Fibroblast of villous mesenchyme (primary cell): ENCODE data around the gene MBD5. TPM values are rescaled to one million over a fixed set of nuclear protein-coding genes. Genes with fewer than 3 reads are reported as not detected.

ENCODE experiments used
- DNase-seq: peaks from one replicate; pipeline ENCODE4 v3.0.0-alpha.2; 2010; ENCODE audit warnings: low read depth
- H3K4me3 ChIP-seq: 2 replicates; pipeline ENCODE4 v1.5.1; 2011; ENCODE audit warnings: low read depth, mild to moderate bottlenecking, low read length
- CTCF ChIP-seq: IDR thresholded peaks from 2 replicates; pipeline ENCODE4 v1.5.1; 2012; ENCODE audit warnings: low read depth, mild to moderate bottlenecking, low read length; ENCODE audit not compliant: insufficient read depth
- total RNA-seq: library from RNA; depleted of rRNA; stranded (reverse); fragments of >200 nt; gene quantifications from 2 replicates; pipeline ENCODE4 v1.2.3, GENCODE V29; 2012

MBD5 gene
- total RNA-seq, 1 donor, result 35.0 TPM

- peak; percentile 35 for DNase-seq
- peak; percentile 50 for TF ChIP-seq CTCF
- H3K4me3 ChIP-seq, result no peak overlapping the region
Observed at GRCh38 chr2:148201075-148202004, 180.4 kb downstream of the MBD5 start.

- H3K4me3 ChIP-seq, result no peak overlapping the region
- DNase-seq, result no peak
- no peak for TF ChIP-seq CTCF
Observed at GRCh38 chr2:148202237-148202636, 181.3 kb downstream of the MBD5 start.

GRCh38 chr2:148207111-148207510 lies 186.2 kb downstream of the MBD5 start:
- no peak overlapping the region for H3K4me3 ChIP-seq
- DNase-seq, result no peak
- no peak for TF ChIP-seq CTCF

GRCh38 chr2:148209603-148210002 lies 188.7 kb downstream of the MBD5 start:
- H3K4me3 ChIP-seq, result no peak overlapping the region
- TF ChIP-seq CTCF, result no peak
- peak; percentile 5 for DNase-seq

- TF ChIP-seq CTCF, result no peak
- DNase-seq, result no peak
- no peak overlapping the region for H3K4me3 ChIP-seq
Observed at GRCh38 chr2:148218326-148219075, 197.6 kb downstream of the MBD5 start.

- TF ChIP-seq CTCF, result no peak
- no peak for DNase-seq
- H3K4me3 ChIP-seq, result no peak overlapping the region
Observed at GRCh38 chr2:148221166-148221565, 200.3 kb downstream of the MBD5 start.
